NCI-H146 (cell line): ENCODE data around the gene SLC31A1.

Experiments used
- DNase-seq: peaks from one replicate; lab custom pipeline; 2025; lab: John Stamatoyannopoulos, UW

SLC31A1 gene

DNA sequence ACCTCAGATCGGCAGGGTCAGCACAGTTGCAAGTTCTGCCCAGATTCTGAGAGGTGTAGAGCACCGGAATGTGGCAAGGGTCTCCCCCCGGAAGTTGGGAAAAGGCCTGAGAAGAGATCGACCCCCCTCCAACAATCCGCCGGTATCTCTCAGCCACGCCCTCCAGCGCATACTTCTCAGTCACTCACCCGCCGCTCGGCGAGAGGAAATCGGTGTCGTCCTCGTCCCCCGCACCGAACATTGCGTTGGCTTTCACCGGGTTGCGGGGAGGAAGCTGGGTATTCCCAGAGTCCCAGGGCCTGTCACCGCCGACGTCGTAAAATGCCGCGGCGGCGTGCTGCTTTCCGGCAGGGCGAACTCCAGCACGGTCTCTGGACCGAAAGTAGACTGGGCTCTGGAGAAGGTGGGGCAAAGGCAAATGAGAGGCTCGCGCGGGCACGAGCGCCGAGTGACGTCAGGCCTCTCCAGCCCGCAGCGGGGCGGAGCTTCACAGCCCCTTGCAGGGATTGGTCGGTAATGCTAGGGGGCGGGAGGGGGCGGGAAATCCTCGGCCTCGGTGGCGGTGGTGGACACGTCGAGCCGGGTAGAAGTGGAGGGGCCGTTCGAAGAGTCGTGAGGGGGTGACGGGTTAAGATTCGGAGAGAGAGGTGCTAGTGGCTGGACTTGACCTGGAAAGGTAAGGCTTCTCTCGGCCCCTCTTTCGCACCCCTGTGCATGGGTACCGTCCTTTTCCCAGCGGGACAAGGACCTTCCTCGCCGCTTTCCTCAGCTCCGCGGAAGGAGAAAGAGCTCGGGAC is at the start of gene SLC31A1, which contains the start of gene FKBP15:
Gene SLC31A1, plus strand, starts transcription at position 542 of the 797 bp plus-strand sequence. CDS start 34,605 bp downstream, outside the sequence.
Gene FKBP15, minus strand, starts transcription at position 275 of the 797 bp plus-strand sequence. Its CDS starts 34 bp downstream, at position 241.
- peak; percentile 94 for DNase-seq

DNA sequence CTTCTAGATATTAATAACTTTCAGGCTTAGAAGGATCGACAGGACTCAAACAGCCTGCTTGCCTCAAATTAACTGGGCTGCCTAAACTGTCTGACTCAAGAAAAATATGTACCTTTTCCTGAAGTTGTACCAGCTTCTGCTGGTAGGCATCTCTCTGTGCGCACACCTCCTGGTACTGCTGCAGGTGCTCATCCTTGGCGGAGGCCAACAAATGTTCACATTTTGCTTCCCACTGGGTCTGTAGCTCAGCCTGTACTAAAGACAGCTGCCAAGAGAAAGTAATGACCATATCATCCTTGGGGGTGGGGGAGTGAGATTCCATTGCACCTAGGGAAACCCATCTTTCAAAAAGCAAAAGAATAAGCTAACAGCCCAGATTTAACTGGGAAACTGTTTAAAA is 48.0 kb upstream of the SLC31A1 start:
- no peak for DNase-seq

GRCh38 chr9:113176803-113177202 is 44.5 kb upstream of the SLC31A1 start:
- no peak for DNase-seq

- no peak for DNase-seq
Measured at GRCh38 chr9:113177251-113177650, 44.1 kb upstream of the SLC31A1 start.

GRCh38 chr9:113178087-113178486 is 43.3 kb upstream of the SLC31A1 start:
- no peak for DNase-seq

GRCh38 chr9:113179839-113180238 is 41.5 kb upstream of the SLC31A1 start:
- no peak for DNase-seq

DNA sequence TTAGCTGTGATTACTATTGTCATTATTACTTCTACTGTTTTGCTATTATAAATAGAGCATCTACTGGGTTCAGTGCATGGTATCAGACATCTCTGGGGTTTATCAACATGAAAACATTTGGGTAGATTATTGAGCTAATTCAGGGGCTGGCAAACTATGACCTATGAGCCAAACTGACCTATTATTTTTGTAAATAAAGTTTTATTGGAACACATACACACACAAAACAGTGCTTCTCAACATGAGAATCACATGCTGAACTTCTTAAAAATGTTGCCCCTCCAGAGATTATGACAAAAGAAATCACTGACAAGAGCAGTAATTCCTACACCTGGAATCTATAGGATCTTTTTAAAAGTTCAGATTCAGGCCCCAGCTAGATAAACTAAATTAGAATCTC is 40.2 kb upstream of the SLC31A1 start:
- DNase-seq, result no peak

GRCh38 chr9:113183956-113184488 is 37.3 kb upstream of the SLC31A1 start:
- DNase-seq, result no peak

DNA sequence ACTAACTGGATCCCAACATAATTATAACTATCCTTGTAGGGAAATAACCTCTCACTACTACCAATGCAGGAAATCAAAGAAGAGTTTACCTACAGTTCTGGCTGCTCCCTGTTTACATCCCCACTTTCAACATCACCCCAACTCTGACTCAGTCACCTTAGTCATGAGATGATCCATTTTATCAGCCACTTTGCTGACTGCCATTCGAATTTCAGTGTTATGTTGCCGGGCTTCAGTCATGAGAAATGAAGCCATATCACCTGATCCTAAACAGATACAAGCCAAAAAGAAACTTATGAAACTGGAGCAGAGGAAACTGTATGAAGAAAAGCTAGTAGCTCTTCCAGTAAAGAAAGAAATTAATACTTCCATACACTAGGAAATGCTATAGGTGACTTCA is 36.8 kb upstream of the SLC31A1 start:
- DNase-seq, result no peak

GRCh38 chr9:113185271-113185670 is 36.1 kb upstream of the SLC31A1 start:
- no peak for DNase-seq

DNA sequence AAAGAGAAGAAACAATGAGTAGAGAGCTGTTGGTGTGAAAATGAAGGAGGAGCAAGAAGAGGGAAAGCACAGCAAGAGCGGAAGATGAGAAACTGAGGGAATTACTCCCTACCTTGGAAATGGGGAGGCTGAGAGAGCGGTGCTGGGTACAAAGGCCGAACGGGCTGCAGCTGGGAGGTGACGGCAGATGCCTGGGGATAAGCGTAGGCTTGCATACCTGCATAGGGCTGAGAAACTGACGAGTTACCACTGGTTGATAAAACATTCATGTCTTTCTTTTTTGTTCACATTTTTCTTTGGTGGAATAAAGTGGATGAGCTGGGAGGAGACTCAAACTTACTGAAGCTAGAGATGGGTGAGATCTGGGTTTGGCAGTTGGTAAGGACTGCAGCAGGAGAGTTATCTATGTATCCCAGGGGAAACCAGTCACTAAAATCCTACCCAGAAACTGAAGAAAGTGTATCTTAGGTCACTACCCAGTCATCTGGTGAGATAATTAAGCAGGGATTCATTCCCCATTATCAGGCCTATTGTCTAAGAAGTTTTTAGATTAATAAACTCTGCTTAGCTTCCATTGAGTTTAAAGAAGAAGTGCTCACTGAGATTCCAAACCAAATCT is 35.1 kb upstream of the SLC31A1 start:
- no peak for DNase-seq

GRCh38 chr9:113187929-113188595 is 33.3 kb upstream of the SLC31A1 start:
- DNase-seq, result no peak

DNA sequence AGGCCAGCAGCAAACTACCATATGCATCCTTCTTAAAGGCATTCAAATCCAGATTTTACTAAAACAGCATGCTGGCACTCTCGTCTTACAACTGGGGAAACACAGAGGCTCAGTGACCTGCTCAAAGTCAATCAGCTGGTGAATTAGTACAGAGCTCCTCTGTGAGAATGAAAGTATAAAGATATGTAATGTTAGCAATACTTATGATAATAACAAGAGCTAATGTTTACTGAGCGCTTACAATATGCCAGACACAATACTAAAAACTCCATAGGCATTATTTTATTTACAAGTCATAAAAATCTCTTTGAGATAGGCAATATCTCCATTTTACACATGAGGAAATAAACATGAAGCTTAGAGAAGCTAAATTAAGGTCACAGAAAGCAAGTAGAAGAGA is 28.9 kb upstream of the SLC31A1 start:
- DNase-seq, result no peak

GRCh38 chr9:113199683-113200329 is 21.5 kb upstream of the SLC31A1 start:
- no peak for DNase-seq

GRCh38 chr9:113205432-113205831 is 15.9 kb upstream of the SLC31A1 start:
- DNase-seq, result no peak

- DNase-seq, result no peak
Measured at GRCh38 chr9:113205861-113206260, 15.5 kb upstream of the SLC31A1 start.

- DNase-seq, result no peak
Measured at GRCh38 chr9:113210815-113211214, 10.5 kb upstream of the SLC31A1 start.

DNA sequence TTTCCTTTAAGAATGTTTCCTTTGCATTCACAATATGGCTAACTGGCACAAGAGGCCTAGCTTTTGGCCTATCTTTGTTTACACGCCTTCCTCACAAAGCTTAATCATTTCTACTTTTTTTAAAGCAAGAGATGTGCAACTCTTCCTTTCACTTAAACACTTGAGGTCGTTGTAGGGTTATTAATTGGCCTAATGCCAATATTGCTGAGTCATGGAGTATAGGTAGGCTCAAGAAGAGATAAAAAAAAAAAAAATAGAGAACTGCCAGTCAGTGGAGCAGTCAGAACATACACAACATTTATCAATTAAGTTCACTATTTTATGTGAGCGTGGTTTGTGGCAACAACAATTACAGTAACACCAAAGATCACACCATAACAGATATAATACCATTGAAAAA is 6.2 kb upstream of the SLC31A1 start:
- DNase-seq, result no peak

DNA sequence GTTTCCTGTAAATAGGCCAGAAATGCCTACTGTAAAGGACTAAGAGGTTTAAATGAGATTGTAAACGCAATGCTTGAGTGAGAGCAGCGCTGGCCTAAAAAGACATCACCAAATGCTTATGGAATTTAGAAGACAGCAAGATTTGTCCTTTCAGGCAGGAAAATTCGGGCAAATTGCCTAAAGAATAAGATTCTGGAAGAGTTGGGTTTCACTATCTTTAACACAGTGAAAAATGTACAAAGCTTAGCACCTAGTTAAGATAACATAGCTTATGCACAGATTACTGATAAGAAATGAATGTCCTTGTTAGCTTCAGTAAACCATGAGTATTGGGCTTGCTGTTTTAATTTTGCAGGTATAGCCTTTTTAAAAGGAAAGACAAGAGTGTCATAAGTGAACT is 4.9 kb upstream of the SLC31A1 start:
- DNase-seq, result no peak

GRCh38 chr9:113219186-113219936 is 2.0 kb upstream of the SLC31A1 start:
- no peak for DNase-seq

DNA sequence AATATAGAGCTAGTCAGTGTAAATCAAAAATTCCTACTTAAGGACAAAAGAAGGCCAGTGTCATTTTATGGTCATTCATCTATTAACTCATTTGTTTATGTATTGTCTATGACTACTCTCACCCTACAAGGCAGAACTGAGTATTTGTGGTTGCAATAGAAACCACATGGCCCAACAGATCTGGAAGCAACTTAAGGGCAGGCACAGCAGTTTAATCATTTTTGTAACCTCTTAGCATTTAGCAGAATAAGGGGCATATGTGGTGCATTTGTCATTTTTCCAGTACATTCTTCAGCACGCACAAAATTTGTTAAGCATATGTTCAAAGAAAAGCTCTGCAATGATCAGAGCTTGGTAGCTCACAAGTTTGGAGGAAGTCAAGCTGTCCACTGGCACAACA is 1.4 kb upstream of the SLC31A1 start:
- DNase-seq, result no peak
